ENCODE data around the gene PLXNA2. TPM values are rescaled to one million over a fixed set of nuclear protein-coding genes. Genes with fewer than 3 reads are reported as not detected.

The PLXNA2 gene
- total and polyA plus RNA-seq, 2 of the 8 experiments (the other 6 are each of a cell fraction or from before 2014, with no cell fraction given) = 0.33 to 1.5 TPM

DNA sequence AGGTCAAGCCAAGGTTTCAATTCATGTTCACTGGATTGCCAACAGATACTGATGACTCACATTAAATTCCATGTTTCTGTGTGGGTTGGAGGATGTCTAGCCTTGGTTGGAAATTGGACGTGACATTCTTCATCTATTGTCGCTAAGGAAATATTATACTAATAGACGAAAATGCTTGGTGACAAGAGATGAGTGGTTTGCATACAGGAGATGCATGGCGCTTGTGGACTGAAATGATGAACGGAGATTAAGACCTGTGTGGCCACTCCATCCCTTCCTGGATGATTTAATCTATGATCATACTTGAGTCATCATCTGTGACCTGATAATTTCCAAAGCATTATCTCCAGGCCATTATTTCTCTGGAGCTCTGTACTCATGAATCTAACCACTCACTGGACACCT is 236.2 kb downstream of the PLXNA2 start:
- no peak overlapping the region for H2BK20ac ChIP-seq (ENCODE audit: low read length)
- H3K14ac ChIP-seq (ENCODE audit: insufficient read length) = no peak overlapping the region
- H3K4me2 ChIP-seq (ENCODE audit: insufficient read depth in 1 of 2, low read depth in 2 of 2, low read length in 2 of 2) = no peak overlapping the region
- no peak overlapping the region for H2BK12ac ChIP-seq (ENCODE audit: low read depth, low read length)
- H3K27me3 ChIP-seq (replicated peaks in 1 of 4; ENCODE audit: control insufficient read depth in 3 of 4, extremely low read depth in 1 of 4, insufficient read depth in 3 of 4, low read length in 3 of 4) = no peaks in the 10 kb centered on the region; a peak in 1 of 7 replicates
- no peaks in the 10 kb centered on the region for H3K23me2 ChIP-seq (ENCODE audit: low read depth, low read length)
- no peak overlapping the region for H2BK5ac ChIP-seq (ENCODE audit: low read depth, low read length)
- FAIRE-seq (no peak), DNase-seq (ENCODE audit: low read depth in 1 of 2, low spot score in 2 of 2) (no peak)
- no peak overlapping the region for H4K5ac ChIP-seq (ENCODE audit: insufficient read length, low read depth, low read length)
- no peak overlapping the region for H3K27ac ChIP-seq (ENCODE audit: low read depth, low read length)
- H2BK120ac ChIP-seq (replicated peaks; ENCODE audit: low read depth, low read length) = no peak overlapping the region
- H4K8ac ChIP-seq (ENCODE audit: extremely low read depth, insufficient read depth, low read length) = no peak overlapping the region
- no peaks in the 10 kb centered on the region for H3K79me1 ChIP-seq (ENCODE audit: low read depth, low read length)
- H4K20me1 ChIP-seq (replicated peaks in 1 of 2; ENCODE audit: control insufficient read depth in 1 of 2, insufficient read depth in 2 of 2, low read length in 2 of 2) = no peaks in the 10 kb centered on the region
- H3K4ac ChIP-seq (replicated peaks; ENCODE audit: insufficient read length, low read depth, low read length) = no peak overlapping the region
- no peak for TF ChIP-seq GABPA (IDR thresholded peaks at IDR 0.05; ENCODE audit: borderline replicate concordance, insufficient read depth, low read length)
- TF ChIP-seq TAF1 (IDR thresholded peaks at IDR 0.05; ENCODE audit: low read depth, low read length) = no peak
- TF ChIP-seq CBX5 (IDR thresholded peaks at IDR 0.05; ENCODE audit: low read depth, low read length) = no peak
- TF ChIP-seq SP4 (IDR thresholded peaks at IDR 0.05; ENCODE audit: low read length) = no peak
- TF ChIP-seq GTF2F1 (IDR thresholded peaks at IDR 0.05; ENCODE audit: borderline replicate concordance, low read depth, low read length) = no peak
- TF ChIP-seq HDAC6 (IDR thresholded peaks at IDR 0.05; ENCODE audit: low read depth, low read length) = no peak
- TF ChIP-seq TCF12 (IDR thresholded peaks at IDR 0.05; ENCODE audit: low read depth, low read length) = no peak
- TF ChIP-seq TEAD4 (IDR thresholded peaks at IDR 0.05; ENCODE audit: low read depth, low read length) = no peak
- TF ChIP-seq, protein P1, sequence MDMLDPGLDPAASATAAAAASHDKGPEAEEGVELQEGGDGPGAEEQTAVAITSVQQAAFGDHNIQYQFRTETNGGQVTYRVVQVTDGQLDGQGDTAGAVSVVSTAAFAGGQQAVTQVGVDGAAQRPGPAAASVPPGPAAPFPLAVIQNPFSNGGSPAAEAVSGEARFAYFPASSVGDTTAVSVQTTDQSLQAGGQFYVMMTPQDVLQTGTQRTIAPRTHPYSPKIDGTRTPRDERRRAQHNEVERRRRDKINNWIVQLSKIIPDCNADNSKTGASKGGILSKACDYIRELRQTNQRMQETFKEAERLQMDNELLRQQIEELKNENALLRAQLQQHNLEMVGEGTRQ (IDR thresholded peaks at IDR 0.05; ENCODE audit: low read length) = no peak
- TF ChIP-seq, protein P2, sequence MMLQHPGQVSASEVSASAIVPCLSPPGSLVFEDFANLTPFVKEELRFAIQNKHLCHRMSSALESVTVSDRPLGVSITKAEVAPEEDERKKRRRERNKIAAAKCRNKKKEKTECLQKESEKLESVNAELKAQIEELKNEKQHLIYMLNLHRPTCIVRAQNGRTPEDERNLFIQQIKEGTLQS (IDR thresholded peaks at IDR 0.05; ENCODE audit: insufficient read depth, low read depth, low read length) = no peak
- TF ChIP-seq SRF (IDR thresholded peaks at IDR 0.05; ENCODE audit: low read depth, low read length) = no peak
- TF ChIP-seq BCL11A (IDR thresholded peaks at IDR 0.05; ENCODE audit: low read depth in 2 of 2, low read length in 2 of 2) = no peak
- no peak for TF ChIP-seq SUZ12 (IDR thresholded peaks at IDR 0.05; ENCODE audit: low read length)
- TF ChIP-seq RFX5 (IDR thresholded peaks at IDR 0.05; ENCODE audit: borderline replicate concordance, low read depth, low read length) = no peak
- no peaks in the 10 kb centered on the region for H3K79me2 ChIP-seq (ENCODE audit: control insufficient read depth in 1 of 2, insufficient read depth in 2 of 2, low read length in 2 of 2)
- H3K9ac ChIP-seq (replicated peaks in 1 of 4; ENCODE audit: extremely low read depth in 1 of 4, low read depth in 3 of 4, low read length in 3 of 4) = no peak overlapping the region
- H3K9me3 ChIP-seq (ENCODE audit: insufficient read depth in 2 of 2, low read depth in 1 of 2, low read length in 1 of 2) = no peaks in the 10 kb centered on the region
- H3K4me1 ChIP-seq (replicated peaks in 1 of 4; ENCODE audit: control insufficient read depth in 3 of 4, insufficient read depth in 4 of 4, low read length in 3 of 4) = no peaks in the 10 kb centered on the region
- no peak overlapping the region for H3K23ac ChIP-seq (ENCODE audit: insufficient read length)
- no peak overlapping the region for H3K18ac ChIP-seq (ENCODE audit: extremely low read depth, low read length)
- ChIA-PET POLR2A (ENCODE audit: partially characterized antibody) (interaction anchor here (0.7 to 0.9 kb wide), 2 partner anchors 10 to 215 kb away, joined by 4 to 5 read pairs; no protein-coding TSS in a partner anchor), CTCF (ENCODE audit: partially characterized antibody) (interaction anchor here (0.7 to 4.5 kb wide), 8 partner anchors 9 to 87 kb away, joined by 3 to 26 read pairs (median 5); no protein-coding TSS in a partner anchor)
- H3K56ac ChIP-seq (replicated peaks; ENCODE audit: insufficient read length, low read depth, low read length) = no peak overlapping the region
- no peak overlapping the region for H4K91ac ChIP-seq (replicated peaks; ENCODE audit: insufficient read length, low read length)
- no peak overlapping the region for H2BK15ac ChIP-seq (ENCODE audit: low read length)
- no peak overlapping the region for H3K4me3 ChIP-seq (ENCODE audit: extremely low read depth in 1 of 4, insufficient read depth in 2 of 4, low read depth in 3 of 4, low read length in 4 of 4)
- H3K36me3 ChIP-seq (ENCODE audit: control insufficient read depth in 2 of 4, insufficient read depth in 4 of 4, low read length in 3 of 4) = no peaks in the 10 kb centered on the region
- 89% methylated on average over 5 of the region's 5 CpGs; no CpG with 5 or more reads in 1 of the 2 experiments for WGBS, 2 experiments (ENCODE audit: extremely low coverage in 1 of 2, insufficient coverage in 1 of 2, insufficient read length in 1 of 2, insufficient replicate concordance in 2 of 2, low coverage in 1 of 2, low lambda C conversion rate in 2 of 2, missing lambda C conversion rate in 1 of 2)
- H2AFZ ChIP-seq (ENCODE audit: low read length) = no peak overlapping the region
- H2AK5ac ChIP-seq (ENCODE audit: low read depth, low read length) = no peak overlapping the region
